ENCODE measurements around the gene PNPLA2. TPM values are rescaled to one million over a fixed set of nuclear protein-coding genes. Genes with fewer than 3 reads are reported as not detected.

PNPLA2 gene
- polyA plus RNA-seq, 1 experiment: 17.3 TPM

GRCh38 chr11:838441-839279 is 19.9 kb downstream of the PNPLA2 start:
- no peaks in the 10 kb centered on the region; the same call in 1 of the 2 replicates for H3K9me3 ChIP-seq (ENCODE audit: control insufficient read depth, insufficient read depth, low read length)
- ChIA-PET POLR2A (interaction anchor here (0.6 kb wide), 4 partner anchors 8 to 32 kb away, joined by 3 to 6 read pairs (median 3); no protein-coding TSS in a partner anchor), CTCF (interaction anchor here (0.6 kb wide), 1 partner anchor 9 kb away, joined by 3 read pairs; no protein-coding TSS in a partner anchor)
- H3K27me3 ChIP-seq (ENCODE audit: control insufficient read depth, insufficient read depth, low read length): no peaks in the 10 kb centered on the region
- no peak overlapping the region for H3K4me3 ChIP-seq (ENCODE audit: low read depth, low read length)
- TF ChIP-seq CTCF (IDR thresholded peaks at IDR 0.05; ENCODE audit: low read depth, low read length): peak; percentile 46
- H3K27ac ChIP-seq (ENCODE audit: low read depth, low read length): peak overlapping the region; percentile 31
- DNase-seq (ENCODE audit: low read depth, low spot score): no peak

GRCh38 chr11:839280-839623 is 20.5 kb downstream of the PNPLA2 start:
- DNase-seq (ENCODE audit: low read depth, low spot score): no peak
- TF ChIP-seq CTCF (IDR thresholded peaks at IDR 0.05; ENCODE audit: low read depth, low read length): no peak
- CTCF ChIA-PET: interaction anchor here (0.6 kb wide), 1 partner anchor 25 kb away, joined by 3 read pairs; no protein-coding TSS in a partner anchor
- POLR2A ChIA-PET: interaction anchor here (0.6 kb wide), 2 partner anchors 9 to 33 kb away, joined by 3 to 6 read pairs; no protein-coding TSS in a partner anchor
- H3K27ac ChIP-seq (ENCODE audit: low read depth, low read length): peak overlapping the region; percentile 11
- H3K4me3 ChIP-seq (ENCODE audit: low read depth, low read length): no peak overlapping the region
- H3K27me3 ChIP-seq (ENCODE audit: control insufficient read depth, insufficient read depth, low read length): no peaks in the 10 kb centered on the region
- no peaks in the 10 kb centered on the region; the same call in 1 of the 2 replicates for H3K9me3 ChIP-seq (ENCODE audit: control insufficient read depth, insufficient read depth, low read length)

GRCh38 chr11:839875-840617 is 21.3 kb downstream of the PNPLA2 start:
- no peaks in the 10 kb centered on the region; the same call in 1 of the 2 replicates for H3K9me3 ChIP-seq (ENCODE audit: control insufficient read depth, insufficient read depth, low read length)
- ChIA-PET POLR2A (interaction anchor here (1.3 kb wide), 1 partner anchor 21 kb away, joined by 6 read pairs; the partner anchor contains the start of gene PNPLA2), CTCF (interaction anchor here (0.6 kb wide), 1 partner anchor 26 kb away, joined by 3 read pairs; no protein-coding TSS in a partner anchor)
- DNase-seq (ENCODE audit: low read depth, low spot score): no peak
- TF ChIP-seq CTCF (IDR thresholded peaks at IDR 0.05; ENCODE audit: low read depth, low read length): peak; percentile 24
- peak overlapping the region; percentile 71 for H3K4me3 ChIP-seq (ENCODE audit: low read depth, low read length)
- no peak overlapping the region for H3K27ac ChIP-seq (ENCODE audit: low read depth, low read length)
- no peaks in the 10 kb centered on the region for H3K27me3 ChIP-seq (ENCODE audit: control insufficient read depth, insufficient read depth, low read length)

- ChIA-PET POLR2A (interaction anchor here (3.1 kb wide), 1 partner anchor 9 kb away, joined by 66 read pairs; the partner anchor contains the start of gene CD151), CTCF (no interaction called here)
- Histone ChIP-seq H3K9me3 (ENCODE audit: control insufficient read depth, insufficient read depth, low read length) (no peaks in the 10 kb centered on the region; the same call in 1 of the 2 replicates), H3K27me3 (ENCODE audit: control insufficient read depth, insufficient read depth, low read length) (no peaks in the 10 kb centered on the region), H3K4me3 (ENCODE audit: low read depth, low read length) (peak overlapping the region; percentile 71), H3K27ac (ENCODE audit: low read depth, low read length) (peak overlapping the region; percentile 3)
- no peak for TF ChIP-seq CTCF (IDR thresholded peaks at IDR 0.05; ENCODE audit: low read depth, low read length)
- no peak for DNase-seq (ENCODE audit: low read depth, low spot score)
Measured at GRCh38 chr11:841981-842369, 23.3 kb downstream of the PNPLA2 start.
